Embryonic facial prominence (tissue), 1 donor: ENCODE measurements around the gene TBC1D14.

Experiments
- DNase-seq: peaks from one replicate; pipeline ENCODE4 v3.0.0-alpha.2; 2016; ENCODE audit errors: extremely low spot score

TBC1D14 gene

DNA sequence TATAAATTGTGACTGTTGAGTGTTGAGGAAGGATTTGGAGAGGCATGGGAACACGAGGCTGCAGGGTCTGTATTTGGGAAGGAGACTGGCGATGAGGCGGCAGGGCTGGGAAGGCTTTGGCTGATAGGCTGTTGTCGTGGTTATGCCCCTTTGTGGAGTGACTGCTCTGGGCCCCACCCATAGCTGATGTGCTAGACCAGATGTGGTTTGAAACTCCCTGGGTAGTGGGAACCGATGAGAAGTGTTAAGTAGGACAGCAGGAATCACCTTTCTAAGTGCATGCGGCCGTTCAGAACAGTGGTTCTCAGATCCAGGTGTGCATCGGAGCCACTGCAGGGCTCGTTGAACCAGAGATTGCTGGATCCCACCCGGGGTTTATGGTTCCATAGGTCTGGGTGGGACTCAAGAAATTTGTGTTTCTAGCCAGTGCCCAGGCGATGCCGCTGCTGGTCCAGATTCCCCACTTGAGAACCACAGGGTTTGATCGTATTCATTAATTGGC, 42.3 kb downstream of the TBC1D14 start:
- no peak for DNase-seq

GRCh38 chr4:6953751-6954380, 44.2 kb downstream of the TBC1D14 start:
- DNase-seq, result no peak

- DNase-seq, result no peak
These were observed 45.8 kb downstream of the TBC1D14 start for GRCh38 chr4:6955261-6955911.

GRCh38 chr4:6956087-6956433, 46.4 kb downstream of the TBC1D14 start:
- no peak for DNase-seq

DNA sequence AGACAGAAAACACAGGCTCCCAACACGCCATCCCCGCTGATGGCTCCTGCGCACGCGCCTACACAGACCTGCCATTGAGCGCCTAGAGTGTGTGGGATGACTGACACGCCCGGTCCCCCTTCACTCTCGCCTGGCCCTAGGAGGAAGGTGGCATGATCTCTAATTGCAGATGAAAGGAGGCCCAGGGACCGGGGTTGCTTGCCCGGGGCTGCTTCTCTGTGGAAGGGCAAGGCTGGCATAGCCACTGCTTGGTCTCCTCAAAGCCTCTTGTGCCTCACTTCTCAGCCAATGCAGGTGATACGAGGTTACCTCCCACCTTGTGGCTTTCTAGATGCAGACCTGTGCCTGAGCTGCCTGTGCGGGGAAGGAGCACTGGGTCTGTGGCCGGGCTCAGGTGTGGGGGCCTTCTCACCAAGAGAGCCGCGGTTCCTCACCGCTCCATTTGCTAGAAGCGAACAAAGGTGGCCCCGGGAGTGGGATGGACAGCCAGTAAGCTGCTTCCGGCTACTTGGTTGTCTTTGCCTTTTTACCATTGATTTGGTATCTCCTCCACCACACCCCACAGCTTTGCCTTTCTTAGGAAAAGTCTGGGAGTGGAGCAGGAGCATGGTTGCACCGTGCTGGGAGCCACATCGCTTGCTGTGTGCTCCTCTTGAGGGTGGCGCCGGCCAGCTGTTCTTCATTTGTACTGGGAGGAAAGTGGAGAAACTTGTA, 47.0 kb downstream of the TBC1D14 start:
- DNase-seq, result no peak

GRCh38 chr4:6957148-6957520, 47.5 kb downstream of the TBC1D14 start:
- DNase-seq, result no peak

DNA sequence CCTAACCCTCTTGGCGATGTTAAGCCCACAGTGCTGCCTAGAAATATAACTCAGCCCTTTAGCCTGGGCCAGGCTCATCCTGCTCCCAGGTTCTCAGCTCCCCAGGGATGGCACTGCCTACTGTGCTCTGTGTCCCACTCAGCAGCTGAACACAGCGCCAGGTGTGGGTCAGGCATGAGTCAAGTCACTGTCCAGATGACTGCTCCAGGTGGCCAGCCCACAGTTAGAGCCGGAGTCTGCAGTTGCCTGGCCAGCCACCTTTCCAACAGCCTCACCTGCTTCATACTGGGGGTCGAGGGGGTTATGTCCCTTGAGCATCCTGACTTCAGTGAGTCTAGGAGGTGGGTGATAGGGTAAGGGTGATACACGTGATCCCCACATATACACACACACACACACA, 48.4 kb downstream of the TBC1D14 start:
- DNase-seq, result no peak

GRCh38 chr4:6959261-6959660, 49.6 kb downstream of the TBC1D14 start:
- DNase-seq, result no peak

DNA sequence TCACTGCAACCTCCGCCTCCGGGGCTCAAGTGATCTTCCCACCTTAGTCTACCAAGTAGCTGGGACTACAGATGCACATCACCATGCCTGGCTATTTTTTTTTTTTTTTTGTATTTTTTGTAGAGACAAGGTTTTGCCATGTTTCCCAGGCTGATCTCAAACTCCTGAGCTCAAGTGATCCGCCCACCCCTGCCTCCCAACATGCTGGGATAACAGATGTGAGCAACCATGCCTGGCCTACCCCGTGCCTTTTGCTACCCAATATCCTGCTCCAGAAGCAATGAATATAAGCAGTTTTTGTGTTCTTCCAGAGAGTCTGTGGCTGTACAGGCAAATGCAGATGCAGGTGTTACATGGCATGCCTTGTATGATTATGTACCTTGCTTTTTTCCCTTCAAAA, 50.5 kb downstream of the TBC1D14 start:
- DNase-seq, result no peak

DNA sequence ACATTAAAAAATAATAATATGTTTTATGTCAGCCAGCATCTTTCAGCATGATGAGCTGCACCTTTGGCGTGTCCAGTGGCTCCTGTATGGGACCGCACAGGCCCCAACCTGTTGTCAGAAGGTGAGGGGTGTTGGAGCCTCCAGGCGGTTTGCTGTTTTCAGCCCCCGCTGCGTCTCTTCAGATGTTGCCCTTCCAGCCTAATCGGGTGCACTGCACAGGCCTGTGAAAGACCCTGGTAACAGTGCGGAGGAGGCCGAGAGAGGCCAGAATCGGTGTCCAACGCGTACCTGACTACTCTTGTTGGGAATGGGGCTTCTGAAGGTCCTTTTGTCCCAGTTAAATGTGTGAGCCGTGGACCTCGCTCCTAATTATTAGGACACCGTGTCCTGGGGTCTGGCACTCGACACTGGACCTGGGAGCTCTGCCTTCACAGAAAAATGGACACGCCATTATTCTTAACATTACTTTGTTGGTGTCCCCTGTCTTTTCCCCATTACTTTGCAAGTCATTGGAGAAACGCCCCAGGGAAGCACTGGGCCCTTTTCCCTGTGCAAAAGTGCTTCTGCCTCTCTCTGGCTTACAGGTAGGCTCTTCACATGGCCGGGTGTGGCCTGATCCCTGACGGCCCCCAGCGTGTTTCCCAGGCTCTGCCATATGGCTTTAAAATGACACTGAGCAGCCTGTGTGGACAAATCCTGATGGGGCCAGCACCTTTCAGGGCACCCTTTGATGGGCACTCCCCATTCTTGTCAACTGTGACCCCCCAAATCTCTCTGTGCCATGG, 51.2 kb downstream of the TBC1D14 start:
- DNase-seq, result no peak

GRCh38 chr4:6961496-6962210, 52.0 kb downstream of the TBC1D14 start:
- no peak for DNase-seq

GRCh38 chr4:6962211-6963041, 52.8 kb downstream of the TBC1D14 start:
- no peak for DNase-seq

GRCh38 chr4:6963139-6963611, 53.5 kb downstream of the TBC1D14 start:
- DNase-seq, result no peak

DNA sequence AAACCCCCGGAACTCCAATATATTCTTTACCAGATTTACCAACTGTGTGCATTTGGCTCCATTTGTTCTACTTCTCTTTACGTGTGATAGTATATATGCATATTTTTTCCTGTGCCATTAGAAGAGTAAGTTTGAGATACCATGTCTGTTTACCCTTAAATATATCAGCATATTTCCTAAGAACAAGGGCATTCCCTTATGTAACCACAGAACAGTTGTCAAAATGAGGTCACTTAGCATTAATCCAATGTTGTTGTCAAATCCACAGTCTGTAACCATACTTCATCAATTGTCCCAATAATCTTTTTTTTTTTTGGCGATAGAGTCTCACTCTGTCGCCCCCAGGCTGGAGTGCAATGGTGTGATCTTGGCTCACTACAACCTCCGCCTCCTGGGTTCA, 55.2 kb downstream of the TBC1D14 start:
- no peak for DNase-seq

DNA sequence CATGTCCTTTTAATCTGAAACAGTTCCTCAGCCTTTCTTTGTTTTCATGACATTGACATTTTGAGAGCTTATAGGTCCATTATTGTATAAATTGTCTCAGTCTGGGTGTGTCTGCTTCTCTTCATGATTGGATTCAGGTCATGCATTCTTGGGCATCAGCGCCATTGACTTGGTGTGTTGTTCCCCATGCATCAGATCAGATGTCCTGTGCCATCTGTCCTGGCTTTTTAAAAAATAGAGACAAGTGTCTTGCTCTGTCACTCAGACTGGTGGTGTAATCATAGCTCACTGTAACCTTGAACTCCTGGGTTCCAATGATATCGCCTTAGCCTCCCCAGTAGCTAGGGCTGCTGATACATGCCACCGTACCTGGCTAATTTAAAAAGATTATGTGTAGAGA, 55.7 kb downstream of the TBC1D14 start:
- no peak for DNase-seq

DNA sequence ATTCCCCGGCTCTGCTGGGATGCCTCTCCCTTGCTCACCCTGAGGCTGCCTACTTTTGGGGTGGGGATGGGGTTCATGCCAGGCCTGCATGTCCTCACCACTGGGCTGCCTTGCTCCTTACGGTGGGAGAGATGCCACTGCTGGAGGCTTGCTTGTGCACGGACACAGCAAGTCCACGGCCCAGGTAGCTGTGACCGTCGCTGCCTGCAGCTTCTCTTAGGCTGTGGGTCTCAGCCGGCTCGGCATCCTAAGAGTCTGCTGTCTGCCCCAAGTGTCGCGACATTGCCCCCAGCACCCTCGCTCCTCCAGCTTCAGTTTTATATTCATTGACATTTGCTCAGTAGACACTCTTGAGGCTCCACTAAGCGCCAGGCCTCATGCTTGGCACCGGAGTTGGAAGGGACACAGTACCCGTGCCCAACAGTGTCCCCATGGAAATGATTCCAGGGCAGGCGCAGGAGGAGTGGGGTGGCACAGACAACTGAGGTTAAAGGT, 58.3 kb downstream of the TBC1D14 start:
- no peak for DNase-seq

DNA sequence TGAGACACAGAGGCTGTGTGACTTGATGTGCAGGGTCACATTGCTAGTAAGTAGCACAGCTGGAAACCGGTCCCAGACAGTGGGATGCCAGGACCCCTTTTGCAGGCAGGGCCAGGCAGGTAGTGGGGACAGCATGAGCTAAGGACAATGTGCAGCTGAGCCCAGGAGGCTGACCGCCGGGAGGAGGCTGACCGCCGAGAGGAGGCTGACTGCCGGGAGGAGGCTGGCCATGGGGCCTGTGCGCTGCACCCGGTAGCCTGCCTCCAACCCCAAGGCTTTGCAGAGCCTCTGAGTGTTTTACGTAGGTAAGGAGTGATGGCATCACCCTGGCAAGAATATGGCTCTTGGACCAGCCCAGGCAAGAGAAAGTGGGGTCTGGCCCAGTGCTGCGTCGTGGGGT, 58.9 kb downstream of the TBC1D14 start:
- DNase-seq, result no peak

GRCh38 chr4:6969826-6970800, 60.5 kb downstream of the TBC1D14 start:
- DNase-seq, result no peak
